Osteoblast (primary cell): ENCODE results near the gene SYT15. TPM values are rescaled to one million over a fixed set of nuclear protein-coding genes. Genes with fewer than 3 reads are reported as not detected.
A peak's percentile ranks its signal among the peaks of the same experiment; 100 is the strongest.

Experiments used
- DNase-seq: peaks from one replicate; pipeline ENCODE4 v3.0.0; 2011; ENCODE audit warnings: low spot score, mixed read lengths; ENCODE audit not compliant: insufficient read length; ENCODE audit errors: missing footprints
- H2AFZ ChIP-seq: 2 replicates; pipeline ENCODE4 v1.6.0; 2011; ENCODE audit warnings: mild to moderate bottlenecking, low read length
- H3K27ac ChIP-seq: 2 replicates; pipeline ENCODE4 v1.5.1; 2011; ENCODE audit warnings: mild to moderate bottlenecking, low read depth, low read length, moderate library complexity
- H3K27me3 ChIP-seq: 2 replicates; pipeline ENCODE4 v1.6.0; 2012; ENCODE audit warnings: mild to moderate bottlenecking, control low read depth, inconsistent platforms, low read length, moderate library complexity; ENCODE audit not compliant: insufficient read depth
- H3K36me3 ChIP-seq: 2 replicates; pipeline ENCODE4 v1.5.1; 2011; ENCODE audit warnings: mild to moderate bottlenecking, low read length, control low read depth, moderate library complexity; ENCODE audit not compliant: insufficient read depth
- H3K4me1 ChIP-seq: 2 replicates; pipeline ENCODE4 v1.5.1; 2011; ENCODE audit warnings: mild to moderate bottlenecking, low read length, control low read depth, moderate library complexity; ENCODE audit not compliant: insufficient read depth
- H3K4me2 ChIP-seq: 2 replicates; pipeline ENCODE4 v1.6.0; 2011; ENCODE audit warnings: mild to moderate bottlenecking, low read length; ENCODE audit not compliant: insufficient read depth
- H3K4me3 ChIP-seq: fragments of 200-600 bp; sonication (generic); 3 replicates; pipeline ENCODE4 v1.5.1; 2012; ENCODE audit warnings: mild to moderate bottlenecking, low read length, inconsistent platforms; ENCODE audit not compliant: insufficient read depth
- H3K79me2 ChIP-seq: 2 replicates; pipeline ENCODE4 v1.6.0; 2012; ENCODE audit warnings: mild to moderate bottlenecking, low read length, control low read depth, inconsistent platforms; ENCODE audit not compliant: insufficient read depth
- H3K9me3 ChIP-seq: 2 replicates; pipeline ENCODE4 v1.5.1; 2011; ENCODE audit warnings: low read depth, low read length, control low read depth
- H4K20me1 ChIP-seq: 2 replicates; pipeline ENCODE4 v1.6.0; 2012; ENCODE audit warnings: mild to moderate bottlenecking, low read length, control low read depth; ENCODE audit not compliant: insufficient read depth
- CTCF ChIP-seq: IDR thresholded peaks from 2 replicates; pipeline ENCODE4 v1.5.1; 2011; ENCODE audit warnings: mild to moderate bottlenecking, low read depth, low read length, moderate library complexity; ENCODE audit errors: extremely low read depth
- total RNA-seq: library from RNA; depleted of rRNA; stranded (reverse); fragments of >200 nt; gene quantifications from 2 replicates; pipeline ENCODE4 v1.2.3, GENCODE V29; 2012

The SYT15 gene
- total RNA-seq, 1 donor: under 0.01 TPM

- peak; percentile 85 for DNase-seq
- no peak overlapping the region for H3K4me2 ChIP-seq
- no peaks in the 10 kb centered on the region for H3K79me2 ChIP-seq
- no peaks in the 10 kb centered on the region for H3K9me3 ChIP-seq
- H3K4me1 ChIP-seq: no peaks in the 10 kb centered on the region
- H3K4me3 ChIP-seq: no peak overlapping the region
- no peak for TF ChIP-seq CTCF
- no peaks in the 10 kb centered on the region for H3K36me3 ChIP-seq
- no peaks in the 10 kb centered on the region for H4K20me1 ChIP-seq
- H3K27ac ChIP-seq: no peak overlapping the region
- H3K27me3 ChIP-seq: peaks cover 30% of the 10 kb centered on the region
- H2AFZ ChIP-seq: no peak overlapping the region
Observed at GRCh38 chr10:46551701-46552525, 27.0 kb upstream of the SYT15 start.

- Histone ChIP-seq H3K79me2 (no peaks in the 10 kb centered on the region), H3K4me1 (no peaks in the 10 kb centered on the region), H2AFZ (no peak overlapping the region), H3K4me2 (no peak overlapping the region), H3K9me3 (no peaks in the 10 kb centered on the region), H3K36me3 (no peaks in the 10 kb centered on the region), H4K20me1 (no peaks in the 10 kb centered on the region), H3K27ac (no peak overlapping the region), H3K4me3 (no peak overlapping the region), H3K27me3 (peaks cover 38% of the 10 kb centered on the region)
- peak; percentile 85 for DNase-seq
- no peak for TF ChIP-seq CTCF
Observed at GRCh38 chr10:46552526-46553237, 26.2 kb upstream of the SYT15 start.

- Histone ChIP-seq H2AFZ (no peak overlapping the region), H3K27ac (no peak overlapping the region), H3K4me1 (no peaks in the 10 kb centered on the region), H3K4me2 (no peak overlapping the region), H3K4me3 (no peak overlapping the region), H3K36me3 (no peaks in the 10 kb centered on the region), H4K20me1 (no peaks in the 10 kb centered on the region), H3K9me3 (no peaks in the 10 kb centered on the region), H3K79me2 (no peaks in the 10 kb centered on the region), H3K27me3 (peaks cover 46% of the 10 kb centered on the region)
- TF ChIP-seq CTCF: no peak
- peak; percentile 74 for DNase-seq
Observed at GRCh38 chr10:46553238-46554049, 25.5 kb upstream of the SYT15 start.
